GM12878 (cell line): ENCODE data around the gene PLEKHG4B.

Experiments
- BCL11A ChIP-seq: IDR thresholded peaks from 2 replicates; pipeline ENCODE4 v1.6.1; 2011; ENCODE audit warnings: low read depth, low read length
- CEBPB ChIP-seq, 2 experiments: fragments of 150-350 bp in 1 of 2; IDR thresholded peaks; 2 replicates each; pipeline ENCODE4 v1.6.1; 2012 to 2014; ENCODE audit warnings: low read depth in 2 of 2, low read length in 2 of 2, borderline replicate concordance in 1 of 2, inconsistent platforms in 1 of 2
- ETV6 ChIP-seq, 2 experiments: fragments of 450-650 bp in 1 of 2; IDR thresholded peaks in 1 of 2; conservative IDR thresholded peaks in 1 of 2; 2 replicates each; pipeline ENCODE4 v1.6.1; 2014; ENCODE audit warnings: antibody characterized with exemption in 1 of 2, borderline replicate concordance in 1 of 2, low read depth in 1 of 2, mild to moderate bottlenecking in 1 of 2, moderate library complexity in 1 of 2
- EZH2 ChIP-seq: IDR thresholded peaks from 2 replicates; pipeline ENCODE4 v1.6.1; 2012; ENCODE audit warnings: low read depth, mild to moderate bottlenecking, control low read depth, inconsistent platforms, low read length, borderline replicate concordance; ENCODE audit not compliant: control insufficient read depth
- POLR2A ChIP-seq: IDR thresholded peaks from 2 replicates; pipeline ENCODE4 v1.6.1; 2011; ENCODE audit warnings: low read depth, mild to moderate bottlenecking, low read length
- RFX5 ChIP-seq: IDR thresholded peaks from 2 replicates; pipeline ENCODE4 v1.6.1; 2011; ENCODE audit warnings: low read depth, low read length, improper control_type of control experiment
- YY1 ChIP-seq: IDR thresholded peaks from 2 replicates; pipeline ENCODE4 v1.6.1; 2011; ENCODE audit warnings: low read depth, mild to moderate bottlenecking, low read length
- TF ChIP-seq, protein P1 (sequence below): IDR thresholded peaks from 2 replicates; pipeline ENCODE4 v1.6.1; 2011; ENCODE audit warnings: low read depth, mild to moderate bottlenecking, low read length, moderate library complexity, borderline replicate concordance; ENCODE audit errors: extremely low read depth
- TF ChIP-seq, protein P2 (sequence below): fragments of 450-650 bp; formaldehyde crosslinking; IDR thresholded peaks from 2 replicates; pipeline ENCODE4 v1.4.0; 2020; ENCODE audit warnings: mild to moderate bottlenecking, moderate library complexity
- TF ChIP-seq, protein P3 (sequence below), 3 experiments: IDR thresholded peaks in 2 of 3; conservative IDR thresholded peaks in 1 of 3; 2 replicates each; pipeline ENCODE4 v1.5.1; 2011; ENCODE audit warnings: low read depth in 3 of 3, low read length in 3 of 3, mild to moderate bottlenecking in 3 of 3, control low read depth in 2 of 3, moderate library complexity in 2 of 3, inconsistent platforms in 1 of 3, mixed read lengths in 1 of 3; ENCODE audit not compliant: control insufficient read depth in 2 of 3, insufficient read depth in 1 of 3; ENCODE audit errors: extremely low read depth in 1 of 3

DNA sequence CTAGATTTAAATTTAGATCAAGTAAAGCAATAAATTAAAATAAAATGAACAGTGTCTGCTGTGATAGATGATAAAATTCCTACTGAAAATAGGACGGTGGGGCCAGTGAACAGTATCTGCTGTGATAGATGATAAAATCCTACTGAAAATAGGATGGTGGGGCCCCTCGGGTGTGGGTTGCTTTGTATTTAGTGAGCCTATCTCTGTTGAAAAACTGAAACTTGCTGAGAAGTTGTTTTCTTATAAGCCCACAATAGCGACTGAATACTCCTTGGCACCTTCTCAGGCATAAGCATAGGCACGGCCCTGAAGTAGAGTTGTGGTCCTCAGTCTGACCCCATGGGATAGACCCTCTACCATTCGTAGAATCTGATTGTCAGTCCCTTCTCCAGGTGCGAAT, 131.8 kb downstream of the PLEKHG4B start:
- TF ChIP-seq YY1 (no peak), CEBPB (IDR thresholded peaks at IDR 0.05; ENCODE audit: borderline replicate concordance in 1 of 2, low read depth in 2 of 2, low read length in 2 of 2) (no peak), EZH2 (no peak), POLR2A (no peak), ETV6 (conservative IDR thresholded peaks at IDR 0.05 in 1 of 2, IDR thresholded peaks at IDR 0.05 in 1 of 2; ENCODE audit: borderline replicate concordance in 1 of 2, low read depth in 1 of 2) (no peak), BCL11A (no peak), RFX5 (no peak)
- TF ChIP-seq, protein P1, sequence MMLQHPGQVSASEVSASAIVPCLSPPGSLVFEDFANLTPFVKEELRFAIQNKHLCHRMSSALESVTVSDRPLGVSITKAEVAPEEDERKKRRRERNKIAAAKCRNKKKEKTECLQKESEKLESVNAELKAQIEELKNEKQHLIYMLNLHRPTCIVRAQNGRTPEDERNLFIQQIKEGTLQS: no peak
- TF ChIP-seq, protein P2, sequence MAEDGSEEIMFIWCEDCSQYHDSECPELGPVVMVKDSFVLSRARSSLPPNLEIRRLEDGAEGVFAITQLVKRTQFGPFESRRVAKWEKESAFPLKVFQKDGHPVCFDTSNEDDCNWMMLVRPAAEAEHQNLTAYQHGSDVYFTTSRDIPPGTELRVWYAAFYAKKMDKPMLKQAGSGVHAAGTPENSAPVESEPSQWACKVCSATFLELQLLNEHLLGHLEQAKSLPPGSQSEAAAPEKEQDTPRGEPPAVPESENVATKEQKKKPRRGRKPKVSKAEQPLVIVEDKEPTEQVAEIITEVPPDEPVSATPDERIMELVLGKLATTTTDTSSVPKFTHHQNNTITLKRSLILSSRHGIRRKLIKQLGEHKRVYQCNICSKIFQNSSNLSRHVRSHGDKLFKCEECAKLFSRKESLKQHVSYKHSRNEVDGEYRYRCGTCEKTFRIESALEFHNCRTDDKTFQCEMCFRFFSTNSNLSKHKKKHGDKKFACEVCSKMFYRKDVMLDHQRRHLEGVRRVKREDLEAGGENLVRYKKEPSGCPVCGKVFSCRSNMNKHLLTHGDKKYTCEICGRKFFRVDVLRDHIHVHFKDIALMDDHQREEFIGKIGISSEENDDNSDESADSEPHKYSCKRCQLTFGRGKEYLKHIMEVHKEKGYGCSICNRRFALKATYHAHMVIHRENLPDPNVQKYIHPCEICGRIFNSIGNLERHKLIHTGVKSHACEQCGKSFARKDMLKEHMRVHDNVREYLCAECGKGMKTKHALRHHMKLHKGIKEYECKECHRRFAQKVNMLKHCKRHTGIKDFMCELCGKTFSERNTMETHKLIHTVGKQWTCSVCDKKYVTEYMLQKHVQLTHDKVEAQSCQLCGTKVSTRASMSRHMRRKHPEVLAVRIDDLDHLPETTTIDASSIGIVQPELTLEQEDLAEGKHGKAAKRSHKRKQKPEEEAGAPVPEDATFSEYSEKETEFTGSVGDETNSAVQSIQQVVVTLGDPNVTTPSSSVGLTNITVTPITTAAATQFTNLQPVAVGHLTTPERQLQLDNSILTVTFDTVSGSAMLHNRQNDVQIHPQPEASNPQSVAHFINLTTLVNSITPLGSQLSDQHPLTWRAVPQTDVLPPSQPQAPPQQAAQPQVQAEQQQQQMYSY (CRISPR knock-in tag): no peak
- TF ChIP-seq, protein P3, sequence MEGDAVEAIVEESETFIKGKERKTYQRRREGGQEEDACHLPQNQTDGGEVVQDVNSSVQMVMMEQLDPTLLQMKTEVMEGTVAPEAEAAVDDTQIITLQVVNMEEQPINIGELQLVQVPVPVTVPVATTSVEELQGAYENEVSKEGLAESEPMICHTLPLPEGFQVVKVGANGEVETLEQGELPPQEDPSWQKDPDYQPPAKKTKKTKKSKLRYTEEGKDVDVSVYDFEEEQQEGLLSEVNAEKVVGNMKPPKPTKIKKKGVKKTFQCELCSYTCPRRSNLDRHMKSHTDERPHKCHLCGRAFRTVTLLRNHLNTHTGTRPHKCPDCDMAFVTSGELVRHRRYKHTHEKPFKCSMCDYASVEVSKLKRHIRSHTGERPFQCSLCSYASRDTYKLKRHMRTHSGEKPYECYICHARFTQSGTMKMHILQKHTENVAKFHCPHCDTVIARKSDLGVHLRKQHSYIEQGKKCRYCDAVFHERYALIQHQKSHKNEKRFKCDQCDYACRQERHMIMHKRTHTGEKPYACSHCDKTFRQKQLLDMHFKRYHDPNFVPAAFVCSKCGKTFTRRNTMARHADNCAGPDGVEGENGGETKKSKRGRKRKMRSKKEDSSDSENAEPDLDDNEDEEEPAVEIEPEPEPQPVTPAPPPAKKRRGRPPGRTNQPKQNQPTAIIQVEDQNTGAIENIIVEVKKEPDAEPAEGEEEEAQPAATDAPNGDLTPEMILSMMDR (IDR thresholded peaks at IDR 0.05 in 2 of 3, conservative IDR thresholded peaks at IDR 0.05 in 1 of 3; ENCODE audit: control insufficient read depth in 2 of 3, extremely low read depth in 1 of 3, insufficient read depth in 1 of 3, low read depth in 3 of 3, low read length in 3 of 3): no peak
